C4-2B (cell line): Measurements from ENCODE around the gene NAP1L5.

Experiments
- H3K27ac ChIP-seq: fragments of 450-650 bp; 2 replicates; pipeline ENCODE4 v1.5.1; 2017
- CTCF ChIP-seq: fragments of 450-650 bp; conservative IDR thresholded peaks from 2 replicates; pipeline ENCODE4 v1.5.1; 2017; ENCODE audit warnings: mild to moderate bottlenecking
- ZFX ChIP-seq: fragments of 450-650 bp; IDR thresholded peaks from 2 replicates; pipeline ENCODE4 v1.6.1; 2017

The NAP1L5 gene

GRCh38 chr4:88722828-88723227 lies 25.2 kb upstream of the NAP1L5 start:
- no peak overlapping the region for H3K27ac ChIP-seq
- TF ChIP-seq ZFX (no peak), CTCF (no peak)

- no peak for TF ChIP-seq CTCF
Measured at GRCh38 chr4:88722276-88722780, 24.7 kb upstream of the NAP1L5 start.

GRCh38 chr4:88720451-88721428 lies 23.1 kb upstream of the NAP1L5 start:
- TF ChIP-seq CTCF (no peak), ZFX (no peak)
- H3K27ac ChIP-seq: no peak overlapping the region; the same call in 1 of the 2 replicates

More at GRCh38 chr4:88722276-88722780, 24.7 kb upstream of the NAP1L5 start:
- H3K27ac ChIP-seq: no peak overlapping the region

GRCh38 chr4:88719381-88719780 lies 21.8 kb upstream of the NAP1L5 start:
- no peak overlapping the region for H3K27ac ChIP-seq
- TF ChIP-seq CTCF (no peak), ZFX (no peak)

- no peak overlapping the region for H3K27ac ChIP-seq
- TF ChIP-seq CTCF: no peak
- no peak for TF ChIP-seq ZFX
Measured at GRCh38 chr4:88718098-88718497, 20.5 kb upstream of the NAP1L5 start.

GRCh38 chr4:88713782-88714181 lies 16.2 kb upstream of the NAP1L5 start:
- TF ChIP-seq CTCF (no peak), ZFX (no peak)
- no peak overlapping the region for H3K27ac ChIP-seq

- no peak for TF ChIP-seq CTCF
- TF ChIP-seq ZFX: no peak
- H3K27ac ChIP-seq: no peak overlapping the region
Measured at GRCh38 chr4:88709989-88710388, 12.4 kb upstream of the NAP1L5 start.
